ENCODE data around the gene BCAT1.

DNA sequence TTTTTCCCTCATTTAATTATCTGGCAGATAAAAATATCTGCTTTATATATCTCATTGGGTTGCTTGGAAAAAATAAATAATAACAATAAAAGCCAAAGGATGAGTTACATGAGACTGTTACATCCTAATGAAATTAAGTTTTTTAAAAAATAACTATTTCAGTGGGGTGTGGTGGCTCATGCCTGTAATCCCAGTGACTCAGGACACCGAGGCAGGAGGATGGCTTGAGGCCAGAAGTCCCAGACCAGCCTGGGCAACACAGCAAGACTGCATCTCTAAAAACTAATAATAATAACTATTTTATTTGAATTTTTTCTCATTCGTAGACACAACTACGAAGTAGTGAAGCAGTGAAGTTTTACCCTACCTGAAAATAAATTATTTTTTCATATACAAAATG, 103.3 kb downstream of the BCAT1 start:
- TF ChIP-seq, protein P1, sequence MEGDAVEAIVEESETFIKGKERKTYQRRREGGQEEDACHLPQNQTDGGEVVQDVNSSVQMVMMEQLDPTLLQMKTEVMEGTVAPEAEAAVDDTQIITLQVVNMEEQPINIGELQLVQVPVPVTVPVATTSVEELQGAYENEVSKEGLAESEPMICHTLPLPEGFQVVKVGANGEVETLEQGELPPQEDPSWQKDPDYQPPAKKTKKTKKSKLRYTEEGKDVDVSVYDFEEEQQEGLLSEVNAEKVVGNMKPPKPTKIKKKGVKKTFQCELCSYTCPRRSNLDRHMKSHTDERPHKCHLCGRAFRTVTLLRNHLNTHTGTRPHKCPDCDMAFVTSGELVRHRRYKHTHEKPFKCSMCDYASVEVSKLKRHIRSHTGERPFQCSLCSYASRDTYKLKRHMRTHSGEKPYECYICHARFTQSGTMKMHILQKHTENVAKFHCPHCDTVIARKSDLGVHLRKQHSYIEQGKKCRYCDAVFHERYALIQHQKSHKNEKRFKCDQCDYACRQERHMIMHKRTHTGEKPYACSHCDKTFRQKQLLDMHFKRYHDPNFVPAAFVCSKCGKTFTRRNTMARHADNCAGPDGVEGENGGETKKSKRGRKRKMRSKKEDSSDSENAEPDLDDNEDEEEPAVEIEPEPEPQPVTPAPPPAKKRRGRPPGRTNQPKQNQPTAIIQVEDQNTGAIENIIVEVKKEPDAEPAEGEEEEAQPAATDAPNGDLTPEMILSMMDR (IDR thresholded peaks at IDR 0.05): no peak
- TF ChIP-seq POLR2A (IDR thresholded peaks at IDR 0.05): no peak

All from Peyer's patch (tissue), 4 donors.